Neural crest cell (in vitro differentiated cells): ENCODE results near the gene ZNF12. TPM values are rescaled to one million over a fixed set of nuclear protein-coding genes. Genes with fewer than 3 reads are reported as not detected.

Experiments used
- DNase-seq: peaks from one replicate; pipeline ENCODE4 v3.0.0; 2021; ENCODE audit warnings: low read depth, mixed read lengths, low spot score
- H3K27ac Mint-ChIP-seq: one replicate; pipeline ENCODE4 v1.8.0; 2021; ENCODE audit warnings: mild to moderate bottlenecking, mixed read lengths; ENCODE audit not compliant: unreplicated experiment
- H3K27me3 Mint-ChIP-seq: 2 replicates; pipeline ENCODE4 v1.8.0; 2021; ENCODE audit warnings: low read depth, mild to moderate bottlenecking, mixed read lengths
- H3K36me3 Mint-ChIP-seq: 2 replicates; pipeline ENCODE4 v1.8.0; 2021; ENCODE audit warnings: low read depth, mild to moderate bottlenecking, mixed read lengths
- H3K4me1 Mint-ChIP-seq: 2 replicates; pipeline ENCODE4 v1.8.0; 2021; ENCODE audit warnings: mixed read lengths
- H3K4me3 Mint-ChIP-seq: one replicate; pipeline ENCODE4 v1.8.0; 2021; ENCODE audit warnings: mild to moderate bottlenecking, mixed read lengths
- H3K9me3 Mint-ChIP-seq: 2 replicates; pipeline ENCODE4 v1.8.0; 2021; ENCODE audit warnings: mixed read lengths
- total RNA-seq: library from RNA; stranded (reverse); gene quantifications from 2 replicates; pipeline ENCODE4 v1.2.1, GENCODE V29; 2021
- TF ChIP-seq, protein P1 (sequence below): fragments of 200-600 bp; sonication (generic); conservative IDR thresholded peaks from 2 replicates; pipeline ENCODE4 v1.5.0; 2021; ENCODE audit warnings: antibody characterized with exemption, mild to moderate bottlenecking

The ZNF12 gene
- total RNA-seq, 1 donor from 2014 or later, result 21.9 TPM

- Mint-ChIP-seq H3K36me3 (peaks cover 13% of the 10 kb centered on the region), H3K4me3 (no peak overlapping the region), H3K9me3 (peaks cover 2% of the 10 kb centered on the region), H3K4me1 (no peaks in the 10 kb centered on the region), H3K27ac (no peak overlapping the region), H3K27me3 (no peaks in the 10 kb centered on the region)
- TF ChIP-seq, protein P1, sequence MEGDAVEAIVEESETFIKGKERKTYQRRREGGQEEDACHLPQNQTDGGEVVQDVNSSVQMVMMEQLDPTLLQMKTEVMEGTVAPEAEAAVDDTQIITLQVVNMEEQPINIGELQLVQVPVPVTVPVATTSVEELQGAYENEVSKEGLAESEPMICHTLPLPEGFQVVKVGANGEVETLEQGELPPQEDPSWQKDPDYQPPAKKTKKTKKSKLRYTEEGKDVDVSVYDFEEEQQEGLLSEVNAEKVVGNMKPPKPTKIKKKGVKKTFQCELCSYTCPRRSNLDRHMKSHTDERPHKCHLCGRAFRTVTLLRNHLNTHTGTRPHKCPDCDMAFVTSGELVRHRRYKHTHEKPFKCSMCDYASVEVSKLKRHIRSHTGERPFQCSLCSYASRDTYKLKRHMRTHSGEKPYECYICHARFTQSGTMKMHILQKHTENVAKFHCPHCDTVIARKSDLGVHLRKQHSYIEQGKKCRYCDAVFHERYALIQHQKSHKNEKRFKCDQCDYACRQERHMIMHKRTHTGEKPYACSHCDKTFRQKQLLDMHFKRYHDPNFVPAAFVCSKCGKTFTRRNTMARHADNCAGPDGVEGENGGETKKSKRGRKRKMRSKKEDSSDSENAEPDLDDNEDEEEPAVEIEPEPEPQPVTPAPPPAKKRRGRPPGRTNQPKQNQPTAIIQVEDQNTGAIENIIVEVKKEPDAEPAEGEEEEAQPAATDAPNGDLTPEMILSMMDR, result no peak
- DNase-seq, result no peak
Measured at GRCh38 chr7:6646465-6646864, 60.3 kb downstream of the ZNF12 start.

DNA sequence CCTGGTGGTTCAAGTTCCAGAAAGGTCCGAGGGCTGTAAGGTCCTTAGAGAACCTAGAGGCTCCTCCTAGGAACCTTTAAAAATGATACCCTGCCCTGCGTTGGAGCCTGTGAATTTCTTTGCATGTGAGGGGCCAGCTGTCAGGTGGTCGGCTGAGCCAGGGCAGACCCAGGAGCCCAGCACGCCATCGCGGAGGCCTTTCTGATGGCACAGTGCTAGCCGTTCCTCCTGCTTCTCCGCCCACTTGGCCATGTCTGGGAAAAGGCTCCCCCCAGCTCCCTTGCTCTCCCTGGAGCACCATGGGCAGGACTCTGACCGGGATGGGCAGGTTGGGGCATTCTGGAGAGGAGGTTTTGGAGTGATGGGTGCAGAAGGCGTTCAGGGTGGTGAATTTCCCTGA is 62.0 kb downstream of the ZNF12 start:
- Mint-ChIP-seq H3K27me3 (no peaks in the 10 kb centered on the region), H3K27ac (no peak overlapping the region), H3K9me3 (no peaks in the 10 kb centered on the region), H3K4me1 (peaks cover 6% of the 10 kb centered on the region), H3K36me3 (peaks cover 3% of the 10 kb centered on the region), H3K4me3 (no peak overlapping the region)
- DNase-seq, result no peak
- TF ChIP-seq, protein P1, result no peak

- no peak overlapping the region for H3K4me3 Mint-ChIP-seq
- DNase-seq, result no peak
- TF ChIP-seq, protein P1, result no peak
- H3K4me1 Mint-ChIP-seq, result peaks cover 9% of the 10 kb centered on the region
- H3K36me3 Mint-ChIP-seq, result peaks cover 6% of the 10 kb centered on the region
- H3K27ac Mint-ChIP-seq, result no peak overlapping the region
- no peaks in the 10 kb centered on the region for H3K27me3 Mint-ChIP-seq
- no peaks in the 10 kb centered on the region for H3K9me3 Mint-ChIP-seq
Measured at GRCh38 chr7:6643915-6644625, 62.7 kb downstream of the ZNF12 start.

GRCh38 chr7:6642861-6643640 is 63.7 kb downstream of the ZNF12 start:
- DNase-seq, result no peak
- Mint-ChIP-seq H3K4me1 (peaks cover 19% of the 10 kb centered on the region), H3K4me3 (no peak overlapping the region), H3K27me3 (no peaks in the 10 kb centered on the region), H3K27ac (no peak overlapping the region), H3K9me3 (no peaks in the 10 kb centered on the region), H3K36me3 (peaks cover 7% of the 10 kb centered on the region)
- TF ChIP-seq, protein P1, result no peak

DNA sequence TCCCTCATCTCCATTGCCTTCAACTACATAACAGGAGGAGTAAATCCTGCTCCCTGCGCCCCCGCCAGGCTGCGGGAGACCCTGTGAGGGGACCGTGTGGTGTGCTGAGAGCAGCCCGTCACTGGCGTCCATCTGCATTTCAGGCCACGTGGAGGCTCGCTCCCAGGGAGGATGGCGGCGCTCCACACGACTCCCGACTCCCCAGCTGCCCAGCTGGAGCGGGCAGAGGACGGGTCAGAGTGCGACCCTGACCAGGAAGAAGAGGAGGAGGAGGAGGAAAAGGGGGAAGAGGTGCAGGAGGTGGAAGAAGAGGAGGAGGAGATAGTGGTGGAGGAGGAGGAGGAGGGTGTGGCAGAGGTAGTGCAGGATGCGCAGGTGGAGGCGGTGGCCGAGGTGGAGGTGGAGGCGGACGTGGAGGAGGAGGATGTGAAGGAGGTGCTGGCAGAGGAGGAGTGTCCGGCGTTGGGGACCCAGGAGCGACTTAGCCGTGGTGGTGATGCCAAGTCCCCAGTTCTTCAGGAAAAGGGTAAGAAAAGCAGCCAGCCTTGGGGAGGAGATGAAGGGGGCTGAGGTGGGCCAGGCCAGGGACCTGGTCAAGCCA is 64.4 kb downstream of the ZNF12 start:
- H3K36me3 Mint-ChIP-seq, result peaks cover 7% of the 10 kb centered on the region
- TF ChIP-seq, protein P1, result no peak
- H3K9me3 Mint-ChIP-seq, result no peaks in the 10 kb centered on the region
- no peak for DNase-seq
- no peak overlapping the region for H3K4me3 Mint-ChIP-seq
- no peaks in the 10 kb centered on the region for H3K27me3 Mint-ChIP-seq
- H3K4me1 Mint-ChIP-seq, result peaks cover 23% of the 10 kb centered on the region
- no peak overlapping the region for H3K27ac Mint-ChIP-seq
